ENCODE data around the gene OR2A5. TPM values are rescaled to one million over a fixed set of nuclear protein-coding genes. Genes with fewer than 3 reads are reported as not detected.

The OR2A5 gene
- total and polyA plus RNA-seq, 12 donors, result not detected

DNA sequence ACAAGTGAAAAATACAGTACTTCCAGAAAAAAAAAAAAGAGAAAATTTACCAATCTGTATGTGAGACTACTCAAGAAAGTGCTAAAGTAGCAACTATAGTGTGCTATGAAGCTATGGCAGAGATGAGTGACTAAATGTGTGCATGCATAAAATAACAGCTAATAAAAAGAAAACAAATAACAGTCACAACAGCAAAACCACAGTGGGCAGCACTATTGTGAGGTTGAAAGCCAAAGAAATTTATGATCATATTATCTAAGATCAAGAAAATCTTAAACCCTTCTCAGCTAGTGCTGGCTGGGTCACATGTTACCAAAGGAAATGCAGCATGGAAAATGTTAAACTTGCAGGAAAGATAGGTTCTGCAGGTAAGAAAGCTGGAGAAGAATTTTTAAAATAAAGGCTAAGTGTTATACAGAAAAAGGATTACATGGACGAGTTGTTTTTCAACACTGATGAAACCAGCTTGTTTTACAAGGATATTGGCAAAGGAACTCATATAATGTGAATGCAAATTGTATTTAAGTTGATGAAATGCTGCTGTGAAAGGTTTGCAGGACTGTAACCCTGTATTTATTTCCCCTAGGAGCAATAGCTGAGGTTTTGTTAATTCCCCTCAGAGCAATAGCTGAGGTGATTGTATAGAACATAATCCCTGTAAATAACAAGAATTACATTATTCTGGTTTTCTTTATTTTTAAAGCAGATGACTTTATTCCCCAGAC is 15.6 kb upstream of the OR2A5 start:
- no peaks in the 10 kb centered on the region for H3K36me3 ChIP-seq
- peaks cover 0 to 21% (median 0%) of the 10 kb centered on the region in 9 donors for H3K4me1 ChIP-seq
- no peak for DNase-seq
- intact Hi-C loops (cut with DNase I), result loop anchor here in 2 of 10 donors (10.0 kb wide), 2 partner anchors 72 to 92 kb away; partner anchors contain the start of genes OR2A14 (in 1 of the 2) and OR2A2 (in 1 of the 2)
- no peak for ATAC-seq
- no peak overlapping the region for H3K4me3 ChIP-seq
- TF ChIP-seq, protein P1, sequence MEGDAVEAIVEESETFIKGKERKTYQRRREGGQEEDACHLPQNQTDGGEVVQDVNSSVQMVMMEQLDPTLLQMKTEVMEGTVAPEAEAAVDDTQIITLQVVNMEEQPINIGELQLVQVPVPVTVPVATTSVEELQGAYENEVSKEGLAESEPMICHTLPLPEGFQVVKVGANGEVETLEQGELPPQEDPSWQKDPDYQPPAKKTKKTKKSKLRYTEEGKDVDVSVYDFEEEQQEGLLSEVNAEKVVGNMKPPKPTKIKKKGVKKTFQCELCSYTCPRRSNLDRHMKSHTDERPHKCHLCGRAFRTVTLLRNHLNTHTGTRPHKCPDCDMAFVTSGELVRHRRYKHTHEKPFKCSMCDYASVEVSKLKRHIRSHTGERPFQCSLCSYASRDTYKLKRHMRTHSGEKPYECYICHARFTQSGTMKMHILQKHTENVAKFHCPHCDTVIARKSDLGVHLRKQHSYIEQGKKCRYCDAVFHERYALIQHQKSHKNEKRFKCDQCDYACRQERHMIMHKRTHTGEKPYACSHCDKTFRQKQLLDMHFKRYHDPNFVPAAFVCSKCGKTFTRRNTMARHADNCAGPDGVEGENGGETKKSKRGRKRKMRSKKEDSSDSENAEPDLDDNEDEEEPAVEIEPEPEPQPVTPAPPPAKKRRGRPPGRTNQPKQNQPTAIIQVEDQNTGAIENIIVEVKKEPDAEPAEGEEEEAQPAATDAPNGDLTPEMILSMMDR (IDR thresholded peaks at IDR 0.05), result no peak
- H3K27ac ChIP-seq, result peak overlapping the region in 1 of 10 donors; percentile 6
- H3K27me3 ChIP-seq, result no peaks in the 10 kb centered on the region
- H3K9me3 ChIP-seq, result no peaks in the 10 kb centered on the region
- 45 to 56% methylated on average over 1 of the region's 1 CpG for WGBS, 2 donors

DNA sequence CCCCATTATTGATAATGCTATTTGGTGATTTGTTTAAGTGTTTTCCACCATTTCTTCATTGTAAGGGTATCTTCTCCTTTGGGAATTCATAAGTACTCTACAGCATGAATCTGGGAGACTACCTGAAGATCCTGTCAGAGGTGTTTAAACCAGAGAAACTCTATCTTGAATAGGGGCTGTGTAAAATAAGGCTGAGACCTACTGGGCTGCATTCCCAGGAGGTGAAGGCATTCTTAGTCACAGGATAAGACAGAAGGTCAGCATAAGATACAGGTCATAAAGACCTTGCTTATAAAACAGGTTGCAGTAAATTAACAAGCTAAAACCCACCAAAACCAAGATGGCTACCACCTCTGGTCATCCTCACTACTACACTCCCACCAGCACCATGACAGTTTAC is 13.4 kb upstream of the OR2A5 start:
- H3K27me3 ChIP-seq, result no peaks in the 10 kb centered on the region
- DNase-seq (no peak), ATAC-seq (no peak)
- peaks cover 0 to 23% (median 0%) of the 10 kb centered on the region in 9 donors for H3K4me1 ChIP-seq
- H3K4me3 ChIP-seq, result no peak overlapping the region
- intact Hi-C loops (cut with DNase I), result loop anchor here in 3 of 10 donors (5.0 to 10.0 kb wide), 3 partner anchors 69 to 92 kb away; partner anchors contain the start of genes OR2A14 (in 1 of the 3) and OR2A2 (in 1 of the 3)
- no peaks in the 10 kb centered on the region for H3K36me3 ChIP-seq
- no peaks in the 10 kb centered on the region for H3K9me3 ChIP-seq
- peak overlapping the region in 2 of 10 donors; percentile 47 to 67 for H3K27ac ChIP-seq
- TF ChIP-seq, protein P1 (IDR thresholded peaks at IDR 0.05), result no peak

DNA sequence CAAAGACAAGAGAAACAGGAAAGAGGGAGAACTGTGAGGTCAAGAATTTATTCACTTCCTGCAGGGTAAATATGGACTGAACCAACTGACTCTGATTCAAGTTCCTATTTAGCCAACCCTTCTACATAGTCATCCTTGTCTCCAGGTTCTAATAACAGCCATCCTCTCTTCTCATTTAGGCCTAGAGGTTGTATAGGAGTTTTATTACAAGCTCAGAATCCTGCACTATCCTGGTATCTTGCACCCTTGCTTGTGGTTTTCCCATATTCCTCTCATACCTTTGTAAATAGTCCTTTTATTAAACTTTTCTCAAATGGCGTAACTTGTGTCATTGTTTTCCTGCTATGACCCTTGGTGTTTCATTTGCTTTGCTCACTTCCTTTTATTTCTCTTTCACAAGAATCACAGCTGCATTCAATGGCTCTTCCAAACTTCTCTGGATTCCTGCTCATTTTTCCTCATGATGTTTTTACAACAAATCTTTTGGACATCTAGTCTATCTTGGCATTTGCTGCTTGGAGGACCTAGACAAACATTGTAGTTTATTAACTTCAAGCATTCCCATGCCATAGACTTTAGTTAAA is 12.4 kb upstream of the OR2A5 start:
- Histone ChIP-seq H3K27me3 (no peaks in the 10 kb centered on the region), H3K4me1 (peaks cover 0 to 23% (median 0%) of the 10 kb centered on the region in 9 donors), H3K9me3 (no peaks in the 10 kb centered on the region), H3K36me3 (no peaks in the 10 kb centered on the region), H3K4me3 (no peak overlapping the region), H3K27ac (peak overlapping the region in 6 of 10 donors; percentile 25 to 67 (median 50))
- TF ChIP-seq, protein P1 (IDR thresholded peaks at IDR 0.05), result no peak
- DNase-seq (no peak), ATAC-seq (peak in 4 of 8 donors; percentile 18 to 49 (median 38))
- intact Hi-C loops (cut with DNase I), result loop anchor here in 3 of 10 donors (5.0 to 10.0 kb wide), 3 partner anchors 68 to 91 kb away; partner anchors contain the start of genes OR2A14 (in 1 of the 3) and OR2A2 (in 1 of the 3)
- WGBS, 2 donors, result 2 to 81% methylated on average over 1 of the region's 1 CpG

DNA sequence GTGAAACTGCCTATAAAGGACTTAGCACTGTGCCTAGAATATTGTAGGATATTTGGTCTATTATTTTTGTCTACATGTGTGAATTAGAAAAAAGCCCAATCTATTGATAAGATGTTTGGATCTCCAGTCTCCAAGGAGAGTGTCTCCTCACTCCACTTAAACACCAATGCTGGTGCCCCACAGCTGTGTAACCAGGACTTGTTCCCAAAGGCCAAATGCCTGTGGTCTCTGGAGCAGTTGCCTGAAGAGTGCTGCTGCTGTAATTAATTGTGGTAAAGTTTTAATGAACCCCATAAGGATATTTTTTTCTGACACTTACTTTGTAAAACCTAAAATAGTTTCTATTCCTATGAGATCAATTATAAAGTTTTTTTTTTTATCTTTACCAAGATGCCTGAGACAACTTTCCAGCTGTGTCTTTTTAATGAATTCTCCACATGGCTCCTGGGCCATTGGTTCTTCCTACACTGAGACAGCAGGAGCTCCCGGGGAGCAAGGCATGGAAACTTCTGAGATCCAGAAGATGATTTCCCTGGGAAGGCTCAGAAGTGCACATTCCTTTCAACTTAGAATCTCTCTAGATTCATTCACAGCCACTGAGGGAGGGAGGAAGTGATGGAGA is 11.2 kb upstream of the OR2A5 start:
- ATAC-seq (peak in 6 of 8 donors; percentile 33 to 88 (median 74)), DNase-seq (peak in 1 of 2 donors; percentile 17)
- no peaks in the 10 kb centered on the region for H3K36me3 ChIP-seq
- no peaks in the 10 kb centered on the region for H3K9me3 ChIP-seq
- H3K4me1 ChIP-seq, result peaks cover 0 to 23% (median 0%) of the 10 kb centered on the region in 9 donors
- TF ChIP-seq, protein P1 (IDR thresholded peaks at IDR 0.05), result no peak
- no peak overlapping the region for H3K4me3 ChIP-seq
- WGBS, 2 donors, result 32 to 37% methylated on average over 1 of the region's 1 CpG
- intact Hi-C loops (cut with DNase I), result loop anchor here in 3 of 10 donors (5.0 to 10.0 kb wide), 3 partner anchors 67 to 90 kb away; partner anchors contain the start of genes OR2A14 (in 1 of the 3) and OR2A2 (in 1 of the 3)
- H3K27me3 ChIP-seq, result no peaks in the 10 kb centered on the region
- H3K27ac ChIP-seq, result peak overlapping the region in 4 of 10 donors; percentile 54 to 67 (median 56)

Data from heart right ventricle (tissue), 16 donors.